NCI-H187 (cell line): ENCODE results near the gene TMEM240.
"Not testable (repeated sequence)": the region's sequence is repeated elsewhere in the genome, so short reads cannot be mapped to it uniquely, and the experiment has no call there.

ENCODE experiments used
- DNase-seq, 2 experiments: peaks; one replicate each; lab custom pipeline; 2025; lab: John Stamatoyannopoulos, UW

Gene TMEM240

DNA sequence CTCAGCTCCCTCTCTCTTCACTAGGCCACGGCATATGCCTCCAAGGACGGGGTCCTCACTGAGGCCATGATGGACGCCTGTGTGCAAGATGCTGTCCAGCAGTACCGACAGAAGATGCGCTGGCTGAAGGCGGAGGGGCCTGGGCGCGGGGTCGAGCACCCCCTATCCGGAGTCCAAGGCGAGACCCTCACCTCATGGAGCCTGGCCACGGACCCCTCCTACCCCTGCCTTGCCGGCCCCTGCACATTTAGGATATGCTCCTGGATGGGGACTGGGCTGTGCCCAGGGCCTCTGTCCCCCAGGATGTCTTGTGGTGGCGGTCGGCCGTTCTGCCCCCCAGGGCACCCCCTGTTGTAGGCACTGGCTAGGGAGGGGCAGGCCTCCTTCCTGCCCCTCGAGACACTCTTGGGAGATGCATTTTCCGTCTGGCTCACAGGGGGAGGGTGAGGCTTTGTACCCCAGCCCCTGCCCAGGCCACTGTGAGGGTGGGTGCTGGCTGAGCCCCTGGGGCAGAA is 44.9 kb downstream of the TMEM240 start:
- DNase-seq, result not testable (repeated sequence)

DNA sequence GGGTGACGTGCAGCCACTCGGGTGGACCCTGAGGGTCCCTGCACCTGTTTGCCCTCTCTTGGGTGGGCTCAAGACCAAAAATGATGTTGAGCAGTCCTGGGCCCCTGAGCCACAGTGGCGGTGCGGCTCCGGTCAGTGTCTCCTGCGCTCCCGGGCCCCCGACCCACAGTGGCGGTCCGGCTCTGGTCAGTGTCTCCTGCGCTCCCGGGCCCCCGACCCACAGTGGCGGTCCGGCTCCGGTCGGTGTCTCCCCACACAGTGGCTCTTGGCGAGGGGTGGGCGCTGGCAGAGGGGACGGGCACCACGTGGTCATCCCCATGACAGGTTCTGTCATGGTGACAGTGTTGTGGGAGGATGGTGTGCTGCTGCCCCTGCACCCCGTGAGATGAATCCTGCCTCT is 46.1 kb downstream of the TMEM240 start:
- DNase-seq, result not testable (repeated sequence)

DNA sequence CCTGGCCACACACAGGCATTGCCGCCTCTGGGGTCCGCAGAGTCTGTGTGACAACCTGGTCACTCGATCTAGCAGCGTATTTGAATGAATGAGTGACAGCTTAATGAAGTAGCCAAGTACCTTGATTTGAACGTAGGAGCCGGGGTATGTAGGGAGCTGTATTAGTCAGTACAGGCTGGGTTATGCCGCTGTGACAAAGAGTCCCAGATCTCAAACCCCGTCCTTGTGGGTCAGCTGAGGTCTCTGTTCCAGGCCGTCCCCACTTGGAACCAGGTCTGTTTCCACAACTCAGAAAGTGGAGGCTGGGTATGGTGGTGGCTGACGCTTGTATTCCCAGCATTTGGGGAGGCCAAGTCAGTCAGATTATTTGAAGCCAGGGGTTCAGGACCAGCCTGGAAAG is 48.8 kb downstream of the TMEM240 start:
- DNase-seq, result no peak

DNA sequence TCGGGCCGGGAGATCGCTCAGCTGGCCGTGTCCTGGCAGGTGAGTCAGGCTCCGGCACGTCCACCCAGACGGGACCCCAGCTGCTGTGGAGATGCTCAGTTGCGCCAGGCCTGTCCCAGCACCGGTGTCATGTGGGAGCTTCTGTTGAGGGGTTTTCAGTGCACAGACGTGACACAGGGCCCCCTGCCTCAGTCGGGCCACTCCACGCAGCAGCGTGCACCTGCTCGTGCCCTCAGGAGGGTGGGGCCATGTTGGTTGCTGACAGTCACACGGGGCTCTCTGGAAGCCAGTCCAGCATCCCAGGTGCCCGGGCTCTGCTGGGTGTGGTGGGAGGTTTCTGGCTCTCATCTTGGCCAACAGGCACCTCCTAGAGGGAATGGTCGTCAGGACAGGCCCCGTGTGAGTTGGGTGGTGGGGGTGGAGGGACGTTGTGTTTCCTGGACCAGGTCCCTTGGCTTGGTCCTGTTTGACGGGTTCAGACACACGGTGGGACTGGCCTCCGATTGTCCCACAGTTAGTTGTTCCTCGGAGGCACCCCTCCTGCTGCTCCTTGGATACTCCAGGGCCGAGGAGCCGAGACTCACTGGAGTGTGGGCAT is 49.7 kb downstream of the TMEM240 start:
- no peak for DNase-seq

DNA sequence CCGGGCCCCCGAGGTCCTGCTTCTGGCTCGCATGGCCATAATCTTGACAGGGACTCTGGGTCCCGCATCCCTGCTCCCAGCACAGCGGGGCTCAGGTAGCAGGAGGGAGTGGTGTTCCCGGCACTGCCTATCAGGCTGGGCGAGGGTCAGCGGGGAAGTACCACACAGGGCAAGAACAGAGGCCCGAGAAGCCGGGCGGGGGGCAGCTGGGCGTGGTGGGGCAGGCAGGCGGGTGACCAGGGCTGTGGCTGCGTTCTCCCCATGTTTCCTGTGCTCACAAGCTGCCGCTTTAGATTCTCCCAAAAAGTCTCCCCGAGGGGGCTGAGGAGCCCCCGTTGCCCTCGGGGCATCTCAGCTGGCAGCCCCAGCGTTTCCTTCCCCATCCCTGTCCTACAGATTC is 50.6 kb downstream of the TMEM240 start:
- DNase-seq, result no peak

DNA sequence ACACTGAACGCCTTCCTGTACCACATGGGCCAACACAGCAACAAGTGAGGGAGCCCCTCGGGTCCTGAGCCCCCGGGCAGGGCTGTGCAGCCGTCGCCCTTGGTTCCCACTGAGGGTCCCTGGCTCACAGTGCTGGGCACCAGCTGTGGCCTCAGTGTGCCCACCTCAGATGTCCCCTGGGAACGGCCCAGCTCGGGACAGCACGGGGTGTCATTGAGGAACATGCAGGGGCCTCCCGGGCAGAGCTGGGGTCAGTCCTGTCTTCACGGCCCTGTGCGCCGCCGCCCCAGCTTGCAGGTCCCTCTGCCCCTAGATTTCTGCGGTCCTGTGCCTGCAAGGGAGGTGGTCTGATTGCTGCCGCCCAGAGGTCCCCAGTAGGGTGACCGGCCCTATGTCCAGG is 51.2 kb downstream of the TMEM240 start:
- no peak for DNase-seq

DNA sequence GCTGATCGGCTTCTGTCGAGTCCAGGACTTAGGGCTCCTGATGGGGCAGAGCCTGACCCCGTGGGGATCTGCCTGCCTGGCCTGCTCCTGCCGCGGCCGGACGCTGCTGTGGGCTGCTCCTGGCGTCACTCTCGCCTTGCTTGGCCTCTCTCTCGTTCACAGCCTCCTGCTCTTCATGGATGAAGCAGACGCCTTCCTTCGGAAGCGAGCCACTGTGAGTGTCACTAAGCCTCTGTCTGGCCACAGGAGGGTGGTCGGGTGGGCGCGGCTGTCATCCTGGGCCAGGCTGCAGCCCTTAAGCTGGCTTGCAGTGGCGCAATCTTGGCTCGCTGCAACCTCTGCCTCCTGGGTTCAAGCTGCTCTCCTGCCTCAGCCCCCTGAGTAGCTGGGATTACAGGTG is 52.7 kb downstream of the TMEM240 start:
- DNase-seq, result no peak

DNA sequence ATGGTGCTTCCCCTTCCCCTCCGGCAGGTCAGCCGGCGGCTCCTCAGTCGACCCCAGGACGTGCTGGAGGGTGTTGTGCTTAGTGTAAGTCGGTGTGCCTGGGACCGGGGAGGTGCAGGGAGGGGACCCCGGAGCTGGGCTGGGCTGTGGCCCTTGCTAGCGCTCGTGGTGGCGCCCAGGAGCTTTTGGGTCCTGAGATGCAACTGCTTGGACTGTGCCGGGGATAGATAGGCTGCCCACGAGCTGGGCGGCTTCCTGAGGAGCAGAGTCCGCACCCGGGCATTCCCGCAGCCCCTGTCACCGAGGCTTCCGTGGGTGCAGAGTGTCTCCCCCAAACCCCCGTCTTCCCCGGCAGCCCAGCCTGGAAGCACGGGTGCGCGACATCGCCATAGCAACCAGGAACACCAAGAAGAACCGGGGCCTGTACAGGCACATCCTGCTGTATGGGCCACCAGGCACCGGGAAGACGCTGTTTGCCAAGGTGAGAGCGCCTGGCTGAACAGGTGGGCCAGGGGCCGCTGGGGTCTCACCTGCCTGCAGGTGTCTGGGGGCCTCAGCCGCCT is 54.6 kb downstream of the TMEM240 start:
- not testable (repeated sequence) for DNase-seq

DNA sequence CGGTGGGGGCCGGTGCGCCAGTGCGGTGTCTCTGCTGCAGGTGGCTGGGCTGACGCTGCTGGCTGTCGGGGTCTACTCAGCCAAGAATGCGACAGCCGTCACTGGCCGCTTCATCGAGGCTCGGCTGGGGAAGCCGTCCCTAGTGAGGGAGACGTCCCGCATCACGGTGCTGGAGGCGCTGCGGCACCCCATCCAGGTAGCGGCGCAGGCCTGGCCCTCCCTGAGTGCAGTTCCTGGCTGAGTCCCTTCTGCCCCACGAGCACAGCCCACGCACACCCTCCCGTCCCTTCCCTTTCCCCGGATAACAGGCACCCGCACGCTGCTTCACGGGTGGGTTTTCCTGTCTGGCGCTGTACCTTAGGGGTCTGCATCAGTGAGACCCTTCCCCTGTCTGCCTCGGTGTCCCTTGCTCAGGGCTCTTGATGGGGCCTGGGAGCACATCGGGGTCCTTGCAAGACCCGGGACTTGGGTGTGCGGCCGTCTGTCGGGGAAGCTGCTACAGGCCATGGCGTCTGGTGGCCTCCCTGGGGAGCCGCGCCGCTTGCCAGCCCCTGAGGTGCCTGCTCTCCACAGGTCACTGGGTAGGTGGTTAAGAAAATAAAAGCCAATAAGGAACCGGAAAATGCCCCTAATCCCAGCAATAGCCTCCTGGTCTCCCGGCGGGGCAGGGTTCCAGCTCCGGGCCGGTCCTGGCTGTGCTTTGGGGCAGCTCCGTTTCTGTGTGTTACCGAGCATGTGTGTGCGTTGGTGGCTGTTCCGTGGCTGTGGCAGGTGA is 55.3 kb downstream of the TMEM240 start:
- DNase-seq, result not testable (repeated sequence)
